ENCODE results near the gene PTEN.
"Not testable (repeated sequence)": the region's sequence is repeated elsewhere in the genome, so short reads cannot be mapped to it uniquely, and the experiment has no call there.

The PTEN gene

DNA sequence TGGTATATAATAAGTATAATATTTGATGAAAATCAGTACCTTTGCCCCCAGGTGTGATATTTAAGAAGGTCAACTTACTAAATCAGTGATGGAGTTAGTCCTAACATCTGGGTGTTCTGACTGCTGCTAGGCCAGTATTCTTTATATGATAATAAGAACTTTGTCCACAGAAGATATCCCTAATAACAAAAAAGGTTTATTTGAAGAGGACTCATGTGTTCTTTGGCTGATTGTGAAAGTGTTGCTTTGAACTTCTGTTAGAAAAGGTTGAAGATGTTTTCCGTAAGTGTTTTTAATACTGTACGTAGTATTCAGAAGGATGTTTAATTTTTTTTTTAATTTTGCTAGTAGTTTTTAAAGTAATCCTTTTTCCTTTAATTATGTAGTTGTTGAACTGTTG is 10.2 kb downstream of the PTEN start:
- no peak for DNase-seq

DNA sequence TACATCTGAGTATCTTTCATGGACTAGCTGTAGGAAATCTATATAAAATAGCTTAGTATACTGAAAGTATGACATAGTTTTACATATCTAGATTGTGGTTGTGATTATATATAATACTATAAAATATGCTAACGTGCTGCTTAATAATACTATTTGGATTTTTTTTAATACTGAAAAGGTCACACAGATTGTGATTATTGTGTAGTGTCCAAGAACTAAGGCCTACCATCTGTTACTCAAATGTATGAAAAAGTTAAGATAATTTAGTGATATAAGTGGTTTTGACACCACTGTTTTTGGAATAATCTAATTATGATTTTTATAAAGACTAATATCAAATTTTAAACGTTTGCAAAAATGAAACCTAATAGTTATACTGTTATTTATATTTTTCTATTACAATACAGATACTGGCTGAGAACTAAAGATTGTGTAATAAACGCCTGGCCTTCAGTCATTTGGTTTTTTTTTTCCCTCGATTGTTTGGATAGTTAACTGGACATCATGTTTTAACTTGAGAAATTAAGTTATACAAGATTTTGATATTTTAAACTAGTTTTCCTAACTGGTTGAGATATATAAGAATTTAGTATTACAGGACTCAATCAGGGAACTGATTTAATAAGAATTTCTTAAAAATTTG is 12.6 kb downstream of the PTEN start:
- no peak for DNase-seq

DNA sequence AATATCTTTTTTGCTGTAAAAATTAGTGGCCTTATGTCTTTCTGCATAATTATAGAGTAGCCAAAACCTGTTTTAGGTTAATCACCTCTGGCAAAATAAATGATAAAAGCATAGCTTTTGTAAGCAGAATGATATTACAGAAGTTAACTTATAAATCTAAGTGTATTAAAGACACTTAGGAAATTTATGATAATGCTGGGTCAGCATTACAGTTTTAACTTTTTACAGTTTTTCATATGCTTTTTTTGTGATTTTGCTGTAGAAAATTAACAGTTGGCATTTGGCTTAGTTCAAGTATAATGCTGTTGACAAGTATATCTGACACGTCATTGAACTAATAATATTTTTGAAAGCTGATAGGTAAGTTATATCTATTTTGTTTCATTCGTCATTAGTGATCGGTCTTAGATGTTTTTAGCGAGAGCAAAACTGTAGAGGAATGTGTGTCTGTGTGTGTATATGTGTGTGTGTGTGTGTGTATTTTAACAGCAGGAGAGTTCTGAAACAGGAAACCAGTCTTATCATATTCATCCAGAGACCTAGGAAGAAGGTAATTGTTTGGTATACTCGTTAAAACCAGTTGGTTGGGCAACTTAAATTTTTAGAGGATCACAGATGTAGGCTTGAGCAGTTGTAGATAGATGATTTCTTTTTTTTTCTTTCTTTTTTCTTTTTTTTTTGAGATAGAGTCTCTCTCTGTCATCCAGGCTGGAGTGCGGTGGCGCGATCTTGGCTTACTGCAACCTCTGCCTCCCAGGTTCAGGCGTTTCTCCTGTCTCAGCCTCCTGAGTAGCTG is 15.4 kb downstream of the PTEN start:
- DNase-seq, result no peak

DNA sequence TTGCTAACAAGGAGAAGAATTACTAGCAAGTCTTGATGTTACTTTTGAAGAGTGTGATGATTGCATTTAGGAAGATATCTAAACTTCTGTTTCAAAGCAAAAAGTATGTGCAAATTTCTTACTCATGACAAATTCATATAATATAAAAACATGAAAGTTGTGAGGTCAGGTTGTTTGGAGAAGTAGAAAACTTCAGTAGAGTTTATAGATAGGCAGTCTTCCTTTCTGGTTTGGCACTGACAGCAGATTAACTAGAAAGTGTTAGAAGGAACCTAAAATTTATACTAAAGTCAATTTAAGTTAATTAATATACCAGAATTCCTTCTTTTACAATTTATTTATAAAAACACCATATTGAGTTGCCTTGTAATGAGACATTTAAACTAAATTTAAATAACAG is 16.9 kb downstream of the PTEN start:
- DNase-seq, result no peak

DNA sequence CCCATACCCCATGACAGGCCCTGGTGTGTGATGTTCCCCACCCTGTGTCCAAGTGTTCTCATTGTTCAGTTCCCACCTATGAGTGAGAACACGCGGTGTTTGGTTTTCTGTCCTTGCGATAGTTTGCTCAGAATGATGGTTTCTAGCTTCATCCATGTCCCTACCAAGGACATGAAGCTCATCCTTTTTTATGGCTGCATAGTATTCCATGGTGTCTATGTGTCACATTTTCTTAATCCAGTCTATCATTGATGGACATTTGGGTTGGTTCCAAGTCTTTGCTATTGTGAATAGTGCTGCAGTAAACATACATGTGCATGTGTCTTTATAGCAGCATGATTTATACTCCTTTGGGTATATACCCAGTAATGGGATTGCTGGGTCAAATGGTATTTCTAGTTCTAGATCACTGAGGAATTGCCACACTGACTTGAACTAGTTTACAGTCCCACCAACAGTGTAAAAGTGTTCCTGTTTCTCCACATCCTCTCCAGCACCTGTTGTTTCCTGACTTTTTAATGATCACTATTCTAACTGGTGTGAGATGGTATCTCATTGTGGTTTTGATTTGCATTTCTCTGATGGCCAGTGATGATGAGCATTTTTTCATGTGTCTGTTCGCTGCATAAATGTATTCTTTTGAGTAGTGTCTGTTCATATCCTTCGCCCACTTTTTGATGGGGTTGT is 18.1 kb downstream of the PTEN start:
- not testable (repeated sequence) for DNase-seq

DNA sequence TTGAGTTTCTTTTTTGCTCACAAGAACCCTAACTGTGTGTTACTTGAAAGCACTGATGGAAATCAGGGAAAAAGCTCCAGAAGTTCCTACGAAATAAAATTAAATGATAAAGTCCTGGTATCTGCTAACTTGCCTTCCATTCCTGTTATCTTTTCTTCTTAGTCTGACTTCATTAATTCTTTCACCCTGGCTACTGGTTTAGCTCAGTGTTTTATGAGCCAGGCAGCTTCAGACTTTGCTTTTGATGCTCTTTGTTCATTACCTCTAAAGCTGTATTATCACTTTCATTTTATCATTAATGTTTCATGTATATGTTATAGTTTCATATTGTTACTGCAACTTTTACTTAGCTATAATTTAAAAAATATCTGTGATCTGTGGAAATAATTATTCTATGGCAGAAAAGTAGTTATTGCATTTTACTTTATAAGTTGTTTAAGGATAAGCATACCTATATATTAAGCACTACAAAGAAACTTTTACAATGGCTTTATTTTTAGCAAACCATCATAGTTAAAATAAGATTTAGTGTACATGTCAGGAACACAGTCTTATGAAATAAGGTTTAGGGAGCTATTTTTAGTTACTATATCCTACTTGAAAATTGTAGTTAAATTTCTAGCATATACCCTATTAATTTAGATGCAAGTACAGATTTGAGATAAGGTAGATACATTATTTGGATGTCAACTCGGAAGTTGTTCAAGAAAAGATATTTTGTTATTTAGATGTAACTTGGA is 19.3 kb downstream of the PTEN start:
- no peak for DNase-seq

DNA sequence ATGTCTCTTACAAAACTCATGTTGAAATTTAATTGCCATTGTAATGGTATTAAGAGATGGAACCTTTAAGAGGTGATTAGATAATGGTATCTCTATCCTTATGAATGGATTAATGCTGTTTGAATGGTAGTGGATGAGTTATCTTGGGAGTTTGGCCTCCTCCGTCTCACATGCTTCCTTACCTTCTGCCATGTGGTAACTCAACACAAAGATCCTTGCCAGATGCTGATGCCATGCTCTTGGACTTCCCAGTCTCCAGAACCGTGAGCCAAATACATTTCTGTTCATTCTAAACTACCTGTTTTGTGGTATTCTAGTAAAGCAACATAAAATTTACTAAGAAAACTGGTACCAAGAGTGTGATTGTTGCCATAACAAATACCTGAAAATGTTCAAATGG is 23.2 kb downstream of the PTEN start:
- DNase-seq, result no peak

DNA sequence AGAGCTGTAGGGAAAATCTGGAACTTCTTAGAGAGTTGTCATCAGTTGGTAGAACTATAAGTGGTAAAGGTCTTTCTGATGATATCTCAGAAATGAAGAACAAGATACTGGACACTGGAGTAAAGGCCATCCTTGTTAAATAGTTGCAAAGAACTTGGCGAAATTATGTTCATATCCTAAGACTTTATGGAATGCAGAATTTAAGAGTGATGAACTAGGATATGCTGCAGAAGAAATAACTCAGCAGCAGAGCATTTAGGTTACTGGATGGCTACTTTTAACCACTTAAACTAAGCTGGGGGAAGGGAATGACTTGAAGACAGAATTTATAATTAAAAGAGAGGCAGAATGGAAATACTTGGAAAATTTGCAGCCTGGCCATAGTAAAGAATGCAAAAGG is 23.7 kb downstream of the PTEN start:
- DNase-seq, result no peak

DNA sequence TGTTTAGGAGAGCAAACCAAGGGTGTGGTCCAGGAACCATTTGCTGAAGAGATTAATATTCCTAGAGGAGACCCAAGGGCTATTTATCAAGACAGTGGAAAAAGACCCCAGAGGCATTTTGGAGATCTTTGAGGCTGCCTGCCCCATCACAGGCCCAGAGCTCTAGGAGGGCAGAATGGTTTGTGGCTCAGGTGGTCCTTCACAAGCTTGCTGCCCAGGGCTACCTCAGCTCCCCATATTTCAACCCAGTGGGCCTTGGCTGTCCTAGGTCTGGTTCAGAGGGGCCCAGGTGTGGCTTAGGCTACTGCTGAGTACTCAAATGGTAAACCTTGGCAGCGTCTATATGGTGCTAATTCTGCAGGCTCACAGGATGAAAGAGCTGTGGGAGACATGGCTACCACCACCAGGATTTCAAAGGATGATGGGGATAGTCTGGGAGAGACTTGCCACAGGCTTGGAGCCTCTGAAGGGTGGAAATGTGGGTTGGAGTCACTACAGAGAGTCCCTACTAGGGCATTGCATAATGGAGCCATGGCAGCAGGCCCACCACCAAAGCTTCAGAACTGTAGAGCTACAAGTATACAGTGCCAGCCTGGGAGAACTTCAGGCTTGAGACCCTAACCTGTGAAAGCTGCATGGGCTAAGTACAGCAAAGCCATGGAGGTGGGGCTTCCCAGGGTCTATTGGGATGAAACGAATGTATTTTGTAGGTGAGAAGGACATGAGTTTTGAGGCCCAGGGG is 24.3 kb downstream of the PTEN start:
- no peak for DNase-seq

DNA sequence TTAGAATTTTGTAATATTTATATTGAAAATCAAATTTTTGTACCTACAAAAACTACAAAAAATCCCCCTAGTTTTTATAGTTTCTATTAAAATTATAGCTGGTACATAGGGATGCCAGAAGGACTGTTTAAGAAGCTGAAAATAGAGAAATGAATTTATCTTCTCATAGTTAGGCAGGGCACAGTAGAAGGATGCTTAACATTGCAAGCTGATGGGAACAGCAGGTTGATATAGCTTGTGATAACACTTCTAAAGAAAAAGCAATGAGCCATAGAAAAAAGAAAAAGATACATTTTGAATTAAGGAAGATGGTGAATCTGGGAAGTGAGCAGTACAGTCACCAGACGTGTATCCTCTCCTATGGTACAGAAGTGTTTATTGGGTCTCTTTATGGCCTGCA is 32.0 kb downstream of the PTEN start:
- DNase-seq, result no peak

DNA sequence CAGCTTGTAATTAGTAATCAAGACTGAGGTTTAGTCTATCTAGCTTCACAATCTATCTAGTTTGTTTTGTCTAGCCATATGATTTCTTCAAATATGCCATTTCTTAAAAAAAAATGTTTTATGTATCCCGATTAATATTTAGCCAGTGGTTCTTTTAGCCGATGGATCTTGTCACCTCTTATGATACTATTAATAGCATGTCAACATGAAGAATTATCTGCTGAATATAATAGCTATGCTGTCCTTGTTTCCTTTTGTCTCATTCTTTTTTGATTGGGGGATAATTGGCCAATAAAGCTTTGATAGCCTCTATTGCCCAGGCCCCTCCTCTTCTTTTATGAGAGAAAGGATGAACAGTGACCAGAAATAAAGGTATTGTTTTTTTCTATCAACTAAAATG is 32.8 kb downstream of the PTEN start:
- no peak for DNase-seq

DNA sequence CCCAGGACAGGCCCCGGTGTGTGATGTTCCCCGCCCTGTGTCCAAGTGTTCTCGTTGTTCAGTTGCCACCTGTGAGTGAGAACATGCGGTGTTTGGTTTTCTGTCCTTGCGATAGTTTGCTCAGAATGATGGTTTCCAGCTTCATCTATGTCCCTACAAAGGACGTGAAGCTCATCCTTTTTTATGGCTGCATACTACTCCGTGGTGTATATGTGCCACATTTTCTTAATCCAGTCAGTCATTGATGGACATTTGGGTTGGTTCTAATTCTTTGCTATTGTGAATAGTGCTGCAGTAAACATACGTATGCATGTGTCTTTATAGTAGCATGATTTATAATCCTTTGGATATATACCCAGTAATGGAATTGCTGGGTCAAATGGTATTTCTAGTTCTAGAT is 34.5 kb downstream of the PTEN start:
- DNase-seq, result not testable (repeated sequence)

DNA sequence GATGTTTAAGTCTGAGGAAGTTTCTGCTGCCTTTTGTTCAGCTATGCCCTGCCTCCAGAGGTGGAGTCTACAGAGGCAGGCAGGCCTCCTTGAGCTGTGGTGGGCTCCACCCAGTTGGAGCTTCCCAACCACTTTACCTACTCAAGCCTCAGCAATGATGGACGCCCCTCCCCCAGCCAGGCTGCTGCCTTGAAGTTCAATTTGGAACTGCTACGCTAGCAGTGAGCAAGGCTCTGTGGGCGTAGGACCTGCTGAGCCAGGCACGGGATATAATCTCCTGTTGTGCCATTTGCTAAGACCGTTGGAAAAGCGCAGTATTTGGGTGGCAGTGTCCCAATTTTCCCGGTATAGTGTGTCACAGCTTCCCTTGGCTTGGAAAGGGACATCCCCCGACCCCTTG is 40.0 kb downstream of the PTEN start:
- DNase-seq, result not testable (repeated sequence)

DNA sequence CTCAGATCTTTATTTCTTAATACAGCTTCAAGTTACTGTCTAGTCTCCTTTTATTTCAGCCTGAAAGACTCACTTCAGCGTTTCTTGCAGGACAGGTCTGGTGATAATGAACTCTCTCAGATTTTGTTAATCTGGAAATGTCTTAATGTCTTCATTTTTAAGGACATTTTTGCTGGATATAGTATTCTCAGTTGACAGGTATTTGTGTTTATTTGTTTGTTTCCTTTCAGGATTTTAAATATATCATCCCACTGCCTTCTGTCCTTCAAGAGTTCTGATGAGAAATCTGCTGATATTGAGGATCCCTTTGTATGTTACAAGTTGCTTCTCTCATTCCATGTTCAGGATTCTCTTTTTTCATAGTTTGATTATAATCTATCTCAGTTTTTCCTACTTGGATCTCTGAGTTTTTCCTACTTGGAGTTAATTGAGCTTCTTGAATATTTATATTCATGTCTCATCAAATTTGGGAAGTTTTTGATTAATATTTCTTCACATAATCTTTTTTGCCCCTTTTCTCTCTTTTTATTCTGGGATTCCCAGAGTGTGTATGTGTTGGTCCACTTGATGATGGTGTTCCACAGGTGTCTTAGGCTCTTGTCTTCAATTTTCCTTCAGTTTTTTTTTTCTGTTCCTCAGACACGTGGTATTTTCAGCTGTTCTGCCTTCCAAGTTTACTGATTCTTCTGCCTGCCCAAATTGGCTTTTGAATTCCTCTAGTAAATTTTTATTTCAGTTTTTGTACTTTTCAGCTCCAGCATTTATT is 49.9 kb downstream of the PTEN start:
- DNase-seq, result no peak

DNA sequence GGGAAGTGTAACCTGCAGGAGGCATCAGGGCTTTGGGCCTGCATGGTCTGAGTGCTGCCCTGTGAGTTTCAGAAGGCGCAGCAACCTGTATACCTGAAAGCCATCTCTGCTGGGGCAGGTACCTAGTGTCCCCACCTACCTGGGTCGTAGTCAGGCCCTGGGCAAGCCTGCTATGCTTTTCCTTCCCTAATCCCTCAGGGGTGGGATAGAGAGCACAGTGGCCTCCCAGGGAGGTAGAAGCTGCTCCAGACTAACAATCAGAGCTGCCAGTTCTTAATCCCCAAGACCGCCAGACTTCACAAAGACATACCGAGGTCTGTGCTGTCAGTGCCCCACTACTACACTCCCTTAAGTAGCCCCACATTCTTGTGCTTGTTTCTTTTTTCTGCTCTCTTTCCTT is 52.0 kb downstream of the PTEN start:
- no peak for DNase-seq

DNA sequence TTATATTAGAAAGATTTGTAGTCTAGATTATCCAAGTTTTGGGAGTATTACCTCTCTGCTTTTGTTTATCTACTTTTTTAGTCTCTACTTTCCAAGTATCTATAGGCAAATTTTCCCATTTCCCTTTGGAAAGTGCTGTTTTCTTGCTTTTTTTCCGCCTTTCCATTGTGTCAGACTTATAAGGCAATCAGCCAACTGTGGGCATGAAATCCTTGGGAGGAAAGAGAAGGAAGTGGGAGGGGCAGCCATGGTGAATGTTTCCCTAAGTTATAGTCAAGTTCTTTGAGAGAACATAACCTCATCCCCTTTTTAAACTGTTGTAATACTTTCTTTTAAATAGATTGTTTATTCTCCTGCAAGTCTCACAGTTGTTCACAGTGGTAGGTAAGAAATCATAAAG is 52.6 kb downstream of the PTEN start:
- no peak for DNase-seq

DNA sequence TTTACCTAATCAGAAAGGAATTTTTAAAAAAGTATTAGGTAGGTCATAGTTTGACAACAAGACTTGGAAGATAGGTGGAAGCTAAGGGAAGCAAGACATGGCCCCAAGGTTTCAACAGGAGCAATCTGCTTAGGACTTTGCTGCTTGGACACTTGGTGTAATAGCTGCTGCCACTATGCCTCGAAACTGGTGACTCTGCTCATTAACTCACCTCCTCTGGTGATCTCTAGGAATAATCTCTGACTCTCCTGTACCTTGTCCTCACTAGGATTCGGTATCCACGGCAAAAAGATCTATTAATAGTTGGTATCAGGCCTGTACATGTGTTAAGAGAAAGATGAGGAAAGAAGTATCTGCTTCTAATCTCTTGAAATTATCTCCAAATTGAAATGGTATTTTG is 53.1 kb downstream of the PTEN start:
- DNase-seq, result no peak

DNA sequence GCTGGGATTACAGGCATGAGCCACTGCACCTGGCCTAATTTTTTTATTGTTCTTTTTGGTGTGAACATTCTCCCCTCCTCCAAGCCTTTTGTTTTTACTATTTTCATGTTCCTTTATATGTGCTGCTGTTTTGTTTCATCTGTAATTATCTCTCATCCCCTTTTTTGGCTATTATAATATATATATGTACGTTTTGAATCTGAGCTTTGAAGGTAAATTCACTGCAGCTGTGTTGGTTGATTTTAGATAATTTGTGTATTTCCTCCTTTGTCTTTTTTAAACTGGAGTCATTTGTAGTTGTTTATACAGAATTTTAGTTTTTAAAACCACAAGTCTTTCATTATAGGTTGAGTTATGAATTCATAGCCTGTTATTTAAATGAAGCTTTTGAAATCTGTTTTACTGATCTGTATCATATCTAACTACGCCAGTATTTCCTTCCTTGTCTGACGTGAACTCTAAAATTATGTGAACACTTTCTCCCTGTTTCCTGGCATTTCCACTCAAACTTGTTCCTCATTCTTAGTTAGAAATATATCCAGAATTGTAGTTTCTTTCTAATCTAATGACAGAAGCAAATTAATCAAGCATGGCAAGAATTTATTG is 54.9 kb downstream of the PTEN start:
- DNase-seq, result no peak

DNA sequence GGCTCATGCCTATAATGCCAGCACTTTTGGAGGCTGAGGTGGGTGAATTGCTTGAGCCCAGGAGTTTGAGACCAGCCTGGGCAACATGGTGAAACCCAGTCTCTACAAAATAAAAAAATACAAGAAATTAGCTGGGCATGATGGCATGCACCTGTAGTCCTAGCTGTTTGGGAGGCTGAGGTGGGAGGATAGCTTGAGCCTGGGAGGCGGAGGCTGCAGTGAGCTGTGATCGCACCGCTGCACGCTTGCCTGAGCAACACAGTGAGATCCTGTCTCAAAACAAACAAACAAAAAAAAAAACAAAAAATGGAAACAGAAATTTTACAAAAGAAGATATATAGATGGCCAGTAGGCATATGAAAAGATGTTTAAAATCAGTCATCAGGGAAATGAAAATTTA is 57.1 kb downstream of the PTEN start:
- DNase-seq, result no peak

DNA sequence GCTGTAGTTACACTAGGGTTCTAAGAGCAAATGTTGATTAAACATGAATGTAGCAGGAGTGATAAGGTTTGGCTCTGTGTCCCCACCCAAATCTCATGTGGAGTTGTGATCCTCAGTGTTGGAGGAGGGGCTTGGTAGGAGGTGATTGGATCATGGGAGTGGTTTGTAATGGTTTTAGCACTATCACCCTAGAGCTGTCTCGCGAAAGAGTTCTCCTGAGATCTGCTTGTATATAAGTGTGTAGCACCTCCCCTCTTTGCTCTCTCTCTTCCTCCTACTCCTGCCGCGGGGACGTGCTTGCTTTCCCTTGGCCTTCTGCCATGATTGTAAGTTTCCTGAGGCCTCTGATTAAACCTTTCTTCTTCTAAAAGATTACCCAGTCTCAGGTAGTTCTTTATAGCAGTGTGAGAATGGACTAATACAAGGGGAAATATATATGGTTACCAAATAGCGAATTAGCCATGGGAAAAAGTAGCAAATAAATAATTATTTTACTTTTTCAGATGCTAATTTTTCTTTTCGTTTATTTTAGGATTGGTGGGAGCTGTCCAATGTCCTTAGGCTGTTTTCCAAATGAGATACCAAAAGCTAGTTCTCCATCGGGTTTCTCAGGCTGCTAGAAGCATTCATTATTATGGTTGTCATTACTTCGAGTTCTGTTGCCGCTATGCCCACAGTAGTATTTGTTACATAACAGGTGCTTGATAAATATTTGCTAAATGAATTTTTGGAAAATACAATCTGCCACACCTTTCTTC is 58.7 kb downstream of the PTEN start:
- DNase-seq, result no peak

DNA sequence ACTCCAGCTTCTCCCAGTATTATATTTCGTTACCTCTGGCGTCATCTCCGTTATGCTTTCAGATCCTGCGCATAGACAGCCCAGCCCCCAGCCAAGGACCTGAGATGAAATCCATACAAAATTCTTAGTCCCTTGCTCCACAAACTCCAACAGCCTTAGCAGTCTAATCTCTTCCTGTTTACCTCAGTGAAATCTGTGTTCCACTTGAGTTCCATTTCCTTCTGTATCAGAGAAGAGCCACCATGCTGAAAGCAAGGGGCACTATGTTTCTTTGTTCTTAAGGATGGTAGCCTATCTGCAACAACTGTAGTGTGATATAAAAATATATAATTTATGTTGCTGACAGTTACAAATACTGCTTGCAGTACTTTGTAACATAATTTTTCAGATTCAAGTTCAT is 59.8 kb downstream of the PTEN start:
- no peak for DNase-seq

Data from NCI-H2107 (cell line).